SK-N-SH (cell line): Measurements from ENCODE around the gene TEAD1. TPM values are rescaled to one million over a fixed set of nuclear protein-coding genes. Genes with fewer than 3 reads are reported as not detected.

ENCODE experiments used
- CHD2 ChIP-seq: fragments of 150-350 bp; IDR thresholded peaks from 2 replicates; pipeline ENCODE4 v1.6.1; 2018; ENCODE audit warnings: low read length; ENCODE audit not compliant: partially characterized antibody
- ELF1 ChIP-seq: IDR thresholded peaks from 2 replicates; pipeline ENCODE4 v1.4.0; 2012
- EZH2phosphoT487 ChIP-seq: fragments of 200-600 bp; sonication (generic); IDR thresholded peaks from 2 replicates; pipeline ENCODE4 v1.6.1; 2017; ENCODE audit warnings: low read depth, mixed run types, mild to moderate bottlenecking, antibody characterized with exemption, moderate library complexity, borderline replicate concordance
- FOSL2 ChIP-seq: IDR thresholded peaks from 2 replicates; pipeline ENCODE4 v1.4.0; 2012; ENCODE audit warnings: low read depth, mild to moderate bottlenecking, moderate library complexity, borderline replicate concordance
- FOXJ3 ChIP-seq: sonication (generic); formaldehyde crosslinking; IDR thresholded peaks from 2 replicates; pipeline ENCODE4 v1.5.1; 2020; ENCODE audit warnings: mild to moderate bottlenecking, missing genetic modification reagents
- FOXM1 ChIP-seq: IDR thresholded peaks from 2 replicates; pipeline ENCODE4 v1.4.0; 2012; ENCODE audit warnings: low read depth, mild to moderate bottlenecking
- JUND ChIP-seq: IDR thresholded peaks from 2 replicates; pipeline ENCODE4 v1.4.0; 2012
- MEF2A ChIP-seq: IDR thresholded peaks from 2 replicates; pipeline ENCODE4 v1.4.0; 2012; ENCODE audit warnings: low read depth, borderline replicate concordance
- NFIC ChIP-seq: IDR thresholded peaks from 2 replicates; pipeline ENCODE4 v1.4.0; 2012; ENCODE audit warnings: borderline replicate concordance
- NRF1 ChIP-seq: IDR thresholded peaks from 2 replicates; pipeline ENCODE4 v1.6.1; 2012; ENCODE audit warnings: low read depth, mild to moderate bottlenecking, low read length
- RAD21 ChIP-seq: IDR thresholded peaks from 2 replicates; pipeline ENCODE4 v1.6.1; 2012; ENCODE audit warnings: mild to moderate bottlenecking, low read length
- RCOR1 ChIP-seq: fragments of 150-350 bp; IDR thresholded peaks from 2 replicates; pipeline ENCODE4 v1.6.1; 2017; ENCODE audit warnings: antibody characterized with exemption, low read length
- RFX5 ChIP-seq: IDR thresholded peaks from 2 replicates; pipeline ENCODE4 v1.6.1; 2012; ENCODE audit warnings: mild to moderate bottlenecking, improper control_type of control experiment, low read length
- SIN3A ChIP-seq: IDR thresholded peaks from 2 replicates; pipeline ENCODE4 v1.6.1; 2012; ENCODE audit warnings: low read depth, mild to moderate bottlenecking, low read length, moderate library complexity, borderline replicate concordance
- TAF1 ChIP-seq: IDR thresholded peaks from 2 replicates; pipeline ENCODE4 v1.6.1; 2012; ENCODE audit warnings: low read depth, mild to moderate bottlenecking, low read length, moderate library complexity, borderline replicate concordance
- TCF12 ChIP-seq: IDR thresholded peaks from 2 replicates; pipeline ENCODE4 v1.4.0; 2012
- TEAD4 ChIP-seq: IDR thresholded peaks from 2 replicates; pipeline ENCODE4 v1.4.0; 2012; ENCODE audit warnings: mild to moderate bottlenecking, borderline replicate concordance; ENCODE audit not compliant: insufficient read depth
- YY1 ChIP-seq: IDR thresholded peaks from 2 replicates; pipeline ENCODE4 v1.4.0; 2012; ENCODE audit warnings: low read depth, mild to moderate bottlenecking
- polyA plus RNA-seq, 3 experiments: library from polyadenylated mRNA; depleted of rRNA; stranded (reverse); fragments of >200 nt; gene quantifications; 2 replicates each; pipeline ENCODE4 v1.2.3, GENCODE V29; 2012
- TF ChIP-seq, protein P1 (sequence below): IDR thresholded peaks from 2 replicates; pipeline ENCODE4 v1.4.0; 2012; ENCODE audit warnings: low read depth, borderline replicate concordance
- TF ChIP-seq, protein P2 (sequence below): fragments of 150-350 bp; IDR thresholded peaks from 2 replicates; pipeline ENCODE4 v1.6.1; 2017; ENCODE audit warnings: antibody characterized with exemption, low read length, low read depth, borderline replicate concordance
- TF ChIP-seq, protein P3 (sequence below): IDR thresholded peaks from 2 replicates; pipeline ENCODE4; 2012
- TF ChIP-seq, protein P4 (sequence below): IDR thresholded peaks from 2 replicates; pipeline ENCODE4 v1.6.1; 2012; ENCODE audit warnings: mild to moderate bottlenecking, low read depth, low read length, moderate library complexity
- TF ChIP-seq, protein P5 (sequence below): IDR thresholded peaks from 2 replicates; pipeline ENCODE4 v1.4.0; 2012; ENCODE audit warnings: low read depth, borderline replicate concordance

Gene TEAD1
- polyA plus RNA-seq, 1 of the 3 experiments (the other 2 are of a cell fraction), result 31.2 TPM

DNA sequence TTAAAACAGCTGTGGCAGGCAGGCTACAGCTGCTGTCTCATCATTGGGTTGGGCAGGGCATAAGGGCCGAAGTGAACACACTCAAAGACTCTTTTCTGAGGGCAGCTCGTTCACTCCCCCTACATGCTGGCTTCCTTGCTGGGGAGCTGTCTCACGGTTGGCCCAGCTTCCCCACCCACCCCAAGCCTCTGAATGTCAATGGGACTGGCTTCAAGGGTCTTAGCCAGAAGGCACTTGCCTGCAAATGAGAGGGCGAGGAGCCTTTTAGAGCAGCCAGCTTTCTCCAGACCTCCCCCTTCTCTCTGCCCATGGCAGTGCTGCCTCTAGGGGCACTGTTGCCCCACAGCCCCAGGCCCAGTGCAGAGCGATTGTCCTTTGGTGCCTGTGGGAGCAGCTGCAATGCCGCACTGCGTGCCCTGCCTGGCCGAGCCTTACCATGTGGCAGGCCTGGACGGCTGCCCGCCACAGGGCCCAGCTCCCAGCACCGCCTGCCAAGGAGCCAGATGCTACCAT is 240.2 kb downstream of the TEAD1 start (continued):
- TF ChIP-seq, protein P1, sequence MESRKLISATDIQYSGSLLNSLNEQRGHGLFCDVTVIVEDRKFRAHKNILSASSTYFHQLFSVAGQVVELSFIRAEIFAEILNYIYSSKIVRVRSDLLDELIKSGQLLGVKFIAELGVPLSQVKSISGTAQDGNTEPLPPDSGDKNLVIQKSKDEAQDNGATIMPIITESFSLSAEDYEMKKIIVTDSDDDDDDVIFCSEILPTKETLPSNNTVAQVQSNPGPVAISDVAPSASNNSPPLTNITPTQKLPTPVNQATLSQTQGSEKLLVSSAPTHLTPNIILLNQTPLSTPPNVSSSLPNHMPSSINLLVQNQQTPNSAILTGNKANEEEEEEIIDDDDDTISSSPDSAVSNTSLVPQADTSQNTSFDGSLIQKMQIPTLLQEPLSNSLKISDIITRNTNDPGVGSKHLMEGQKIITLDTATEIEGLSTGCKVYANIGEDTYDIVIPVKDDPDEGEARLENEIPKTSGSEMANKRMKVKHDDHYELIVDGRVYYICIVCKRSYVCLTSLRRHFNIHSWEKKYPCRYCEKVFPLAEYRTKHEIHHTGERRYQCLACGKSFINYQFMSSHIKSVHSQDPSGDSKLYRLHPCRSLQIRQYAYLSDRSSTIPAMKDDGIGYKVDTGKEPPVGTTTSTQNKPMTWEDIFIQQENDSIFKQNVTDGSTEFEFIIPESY, result no peak
- TF ChIP-seq SIN3A (no peak), RFX5 (no peak), NRF1 (no peak), EZH2phosphoT487 (no peak), ELF1 (no peak), MEF2A (no peak), JUND (no peak), FOXJ3 (CRISPR knock-in tag) (no peak; the same call in 1 of the 2 replicates), YY1 (no peak), RAD21 (peak; percentile 49), TEAD4 (no peak), TAF1 (no peak), FOXM1 (no peak), RCOR1 (no peak), NFIC (no peak), TCF12 (no peak), CHD2 (peak; percentile 11), FOSL2 (no peak)
- TF ChIP-seq, protein P2, sequence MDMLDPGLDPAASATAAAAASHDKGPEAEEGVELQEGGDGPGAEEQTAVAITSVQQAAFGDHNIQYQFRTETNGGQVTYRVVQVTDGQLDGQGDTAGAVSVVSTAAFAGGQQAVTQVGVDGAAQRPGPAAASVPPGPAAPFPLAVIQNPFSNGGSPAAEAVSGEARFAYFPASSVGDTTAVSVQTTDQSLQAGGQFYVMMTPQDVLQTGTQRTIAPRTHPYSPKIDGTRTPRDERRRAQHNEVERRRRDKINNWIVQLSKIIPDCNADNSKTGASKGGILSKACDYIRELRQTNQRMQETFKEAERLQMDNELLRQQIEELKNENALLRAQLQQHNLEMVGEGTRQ, result no peak
- TF ChIP-seq, protein P3, sequence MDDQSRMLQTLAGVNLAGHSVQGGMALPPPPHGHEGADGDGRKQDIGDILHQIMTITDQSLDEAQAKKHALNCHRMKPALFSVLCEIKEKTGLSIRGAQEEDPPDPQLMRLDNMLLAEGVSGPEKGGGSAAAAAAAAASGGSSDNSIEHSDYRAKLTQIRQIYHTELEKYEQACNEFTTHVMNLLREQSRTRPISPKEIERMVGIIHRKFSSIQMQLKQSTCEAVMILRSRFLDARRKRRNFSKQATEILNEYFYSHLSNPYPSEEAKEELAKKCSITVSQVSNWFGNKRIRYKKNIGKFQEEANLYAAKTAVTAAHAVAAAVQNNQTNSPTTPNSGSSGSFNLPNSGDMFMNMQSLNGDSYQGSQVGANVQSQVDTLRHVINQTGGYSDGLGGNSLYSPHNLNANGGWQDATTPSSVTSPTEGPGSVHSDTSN, result no peak
- TF ChIP-seq, protein P4, sequence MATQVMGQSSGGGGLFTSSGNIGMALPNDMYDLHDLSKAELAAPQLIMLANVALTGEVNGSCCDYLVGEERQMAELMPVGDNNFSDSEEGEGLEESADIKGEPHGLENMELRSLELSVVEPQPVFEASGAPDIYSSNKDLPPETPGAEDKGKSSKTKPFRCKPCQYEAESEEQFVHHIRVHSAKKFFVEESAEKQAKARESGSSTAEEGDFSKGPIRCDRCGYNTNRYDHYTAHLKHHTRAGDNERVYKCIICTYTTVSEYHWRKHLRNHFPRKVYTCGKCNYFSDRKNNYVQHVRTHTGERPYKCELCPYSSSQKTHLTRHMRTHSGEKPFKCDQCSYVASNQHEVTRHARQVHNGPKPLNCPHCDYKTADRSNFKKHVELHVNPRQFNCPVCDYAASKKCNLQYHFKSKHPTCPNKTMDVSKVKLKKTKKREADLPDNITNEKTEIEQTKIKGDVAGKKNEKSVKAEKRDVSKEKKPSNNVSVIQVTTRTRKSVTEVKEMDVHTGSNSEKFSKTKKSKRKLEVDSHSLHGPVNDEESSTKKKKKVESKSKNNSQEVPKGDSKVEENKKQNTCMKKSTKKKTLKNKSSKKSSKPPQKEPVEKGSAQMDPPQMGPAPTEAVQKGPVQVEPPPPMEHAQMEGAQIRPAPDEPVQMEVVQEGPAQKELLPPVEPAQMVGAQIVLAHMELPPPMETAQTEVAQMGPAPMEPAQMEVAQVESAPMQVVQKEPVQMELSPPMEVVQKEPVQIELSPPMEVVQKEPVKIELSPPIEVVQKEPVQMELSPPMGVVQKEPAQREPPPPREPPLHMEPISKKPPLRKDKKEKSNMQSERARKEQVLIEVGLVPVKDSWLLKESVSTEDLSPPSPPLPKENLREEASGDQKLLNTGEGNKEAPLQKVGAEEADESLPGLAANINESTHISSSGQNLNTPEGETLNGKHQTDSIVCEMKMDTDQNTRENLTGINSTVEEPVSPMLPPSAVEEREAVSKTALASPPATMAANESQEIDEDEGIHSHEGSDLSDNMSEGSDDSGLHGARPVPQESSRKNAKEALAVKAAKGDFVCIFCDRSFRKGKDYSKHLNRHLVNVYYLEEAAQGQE, result no peak
- TF ChIP-seq, protein P5, sequence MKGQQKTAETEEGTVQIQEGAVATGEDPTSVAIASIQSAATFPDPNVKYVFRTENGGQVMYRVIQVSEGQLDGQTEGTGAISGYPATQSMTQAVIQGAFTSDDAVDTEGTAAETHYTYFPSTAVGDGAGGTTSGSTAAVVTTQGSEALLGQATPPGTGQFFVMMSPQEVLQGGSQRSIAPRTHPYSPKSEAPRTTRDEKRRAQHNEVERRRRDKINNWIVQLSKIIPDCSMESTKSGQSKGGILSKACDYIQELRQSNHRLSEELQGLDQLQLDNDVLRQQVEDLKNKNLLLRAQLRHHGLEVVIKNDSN, result no peak
